Measurements from ENCODE around the gene B4GAT1. TPM values are rescaled to one million over a fixed set of nuclear protein-coding genes. Genes with fewer than 3 reads are reported as not detected.

The B4GAT1 gene
- total and polyA plus RNA-seq, 2 experiments from 2014 or later, result 40.8 to 41.5 TPM

- TF ChIP-seq, protein P1, sequence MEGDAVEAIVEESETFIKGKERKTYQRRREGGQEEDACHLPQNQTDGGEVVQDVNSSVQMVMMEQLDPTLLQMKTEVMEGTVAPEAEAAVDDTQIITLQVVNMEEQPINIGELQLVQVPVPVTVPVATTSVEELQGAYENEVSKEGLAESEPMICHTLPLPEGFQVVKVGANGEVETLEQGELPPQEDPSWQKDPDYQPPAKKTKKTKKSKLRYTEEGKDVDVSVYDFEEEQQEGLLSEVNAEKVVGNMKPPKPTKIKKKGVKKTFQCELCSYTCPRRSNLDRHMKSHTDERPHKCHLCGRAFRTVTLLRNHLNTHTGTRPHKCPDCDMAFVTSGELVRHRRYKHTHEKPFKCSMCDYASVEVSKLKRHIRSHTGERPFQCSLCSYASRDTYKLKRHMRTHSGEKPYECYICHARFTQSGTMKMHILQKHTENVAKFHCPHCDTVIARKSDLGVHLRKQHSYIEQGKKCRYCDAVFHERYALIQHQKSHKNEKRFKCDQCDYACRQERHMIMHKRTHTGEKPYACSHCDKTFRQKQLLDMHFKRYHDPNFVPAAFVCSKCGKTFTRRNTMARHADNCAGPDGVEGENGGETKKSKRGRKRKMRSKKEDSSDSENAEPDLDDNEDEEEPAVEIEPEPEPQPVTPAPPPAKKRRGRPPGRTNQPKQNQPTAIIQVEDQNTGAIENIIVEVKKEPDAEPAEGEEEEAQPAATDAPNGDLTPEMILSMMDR (IDR thresholded peaks at IDR 0.05; ENCODE audit: poor library complexity), result no peak
- TF ChIP-seq EZH2phosphoT487 (IDR thresholded peaks at IDR 0.05; ENCODE audit: low read depth, severe bottlenecking, unreplicated experiment), result no peak
- no peak for TF ChIP-seq EZH2 (IDR thresholded peaks at IDR 0.05; ENCODE audit: borderline replicate concordance)
- no peaks in the 10 kb centered on the region for H3K9me3 ChIP-seq (ENCODE audit: low read depth)
- H3K27me3 ChIP-seq, result no peaks in the 10 kb centered on the region
- peaks cover 32% of the 10 kb centered on the region for H3K4me1 ChIP-seq (ENCODE audit: insufficient read depth)
- no peak overlapping the region for H3K4me2 ChIP-seq
- H3K36me3 ChIP-seq (replicated peaks; ENCODE audit: insufficient read depth, low read depth), result no peaks in the 10 kb centered on the region
- H3K79me2 ChIP-seq, result peaks cover 7% of the 10 kb centered on the region
- H3K9me2 ChIP-seq (replicated peaks; ENCODE audit: insufficient read depth), result no peaks in the 10 kb centered on the region
- no peak overlapping the region for H3K27ac ChIP-seq
- H3K4me3 ChIP-seq, result no peak overlapping the region
- DNase-seq (ENCODE audit: low spot score), result peak; percentile 2
- 84% methylated on average over 18 of the region's 18 CpGs for WGBS (ENCODE audit: low lambda C conversion rate, missing lambda C conversion rate)
- H2AFZ ChIP-seq, result no peak overlapping the region
- no peaks in the 10 kb centered on the region for H4K20me1 ChIP-seq (ENCODE audit: insufficient read depth, poor library complexity, severe bottlenecking)
Measured at GRCh38 chr11:66332371-66333219, 14.8 kb downstream of the B4GAT1 start.

GRCh38 chr11:66331542-66332370, 15.7 kb downstream of the B4GAT1 start:
- H3K9me3 ChIP-seq (ENCODE audit: low read depth), result no peaks in the 10 kb centered on the region
- H3K4me2 ChIP-seq, result no peak overlapping the region
- no peaks in the 10 kb centered on the region for H3K9me2 ChIP-seq (replicated peaks; ENCODE audit: insufficient read depth)
- TF ChIP-seq EZH2phosphoT487 (IDR thresholded peaks at IDR 0.05; ENCODE audit: low read depth, severe bottlenecking, unreplicated experiment) (no peak), EZH2 (IDR thresholded peaks at IDR 0.05; ENCODE audit: borderline replicate concordance) (no peak)
- TF ChIP-seq, protein P1 (IDR thresholded peaks at IDR 0.05; ENCODE audit: poor library complexity), result no peak
- H3K36me3 ChIP-seq (replicated peaks; ENCODE audit: insufficient read depth, low read depth), result no peaks in the 10 kb centered on the region
- 92% methylated on average over 12 of the region's 12 CpGs for WGBS (ENCODE audit: low lambda C conversion rate, missing lambda C conversion rate)
- H3K4me3 ChIP-seq, result no peak overlapping the region
- H3K4me1 ChIP-seq (ENCODE audit: insufficient read depth), result peaks cover 37% of the 10 kb centered on the region
- H4K20me1 ChIP-seq (ENCODE audit: insufficient read depth, poor library complexity, severe bottlenecking), result no peaks in the 10 kb centered on the region
- peaks cover 7% of the 10 kb centered on the region for H3K79me2 ChIP-seq
- no peak overlapping the region for H2AFZ ChIP-seq
- H3K27me3 ChIP-seq, result no peaks in the 10 kb centered on the region
- DNase-seq (ENCODE audit: low spot score), result no peak
- no peak overlapping the region for H3K27ac ChIP-seq

GRCh38 chr11:66330931-66331330, 16.5 kb downstream of the B4GAT1 start:
- Histone ChIP-seq H3K4me1 (ENCODE audit: insufficient read depth) (peaks cover 39% of the 10 kb centered on the region), H3K27ac (no peak overlapping the region), H3K79me2 (peaks cover 7% of the 10 kb centered on the region), H3K27me3 (no peaks in the 10 kb centered on the region), H3K4me2 (no peak overlapping the region), H4K20me1 (ENCODE audit: insufficient read depth, poor library complexity, severe bottlenecking) (no peaks in the 10 kb centered on the region), H3K9me3 (ENCODE audit: low read depth) (no peaks in the 10 kb centered on the region), H3K9me2 (replicated peaks; ENCODE audit: insufficient read depth) (no peaks in the 10 kb centered on the region), H3K4me3 (no peak overlapping the region), H3K36me3 (replicated peaks; ENCODE audit: insufficient read depth, low read depth) (no peaks in the 10 kb centered on the region), H2AFZ (no peak overlapping the region)
- 76% methylated on average over 10 of the region's 10 CpGs for WGBS (ENCODE audit: low lambda C conversion rate, missing lambda C conversion rate)
- DNase-seq (ENCODE audit: low spot score), result no peak
- TF ChIP-seq, protein P1 (IDR thresholded peaks at IDR 0.05; ENCODE audit: poor library complexity), result no peak
- TF ChIP-seq EZH2phosphoT487 (IDR thresholded peaks at IDR 0.05; ENCODE audit: low read depth, severe bottlenecking, unreplicated experiment) (no peak), EZH2 (IDR thresholded peaks at IDR 0.05; ENCODE audit: borderline replicate concordance) (no peak)
